HG03095 (cell line): ENCODE measurements around the gene RPS16.
"Not testable (repeated sequence)": the region's sequence is repeated elsewhere in the genome, so short reads cannot be mapped to it uniquely, and the experiment has no call there.

ENCODE experiments used
- ATAC-seq: cut with Tn5 transposase; IDR thresholded peaks from one replicate; pipeline ENCODE4 v1.9.1; 2021; ENCODE audit warnings: moderate library complexity; ENCODE audit not compliant: unreplicated experiment

Gene RPS16

DNA sequence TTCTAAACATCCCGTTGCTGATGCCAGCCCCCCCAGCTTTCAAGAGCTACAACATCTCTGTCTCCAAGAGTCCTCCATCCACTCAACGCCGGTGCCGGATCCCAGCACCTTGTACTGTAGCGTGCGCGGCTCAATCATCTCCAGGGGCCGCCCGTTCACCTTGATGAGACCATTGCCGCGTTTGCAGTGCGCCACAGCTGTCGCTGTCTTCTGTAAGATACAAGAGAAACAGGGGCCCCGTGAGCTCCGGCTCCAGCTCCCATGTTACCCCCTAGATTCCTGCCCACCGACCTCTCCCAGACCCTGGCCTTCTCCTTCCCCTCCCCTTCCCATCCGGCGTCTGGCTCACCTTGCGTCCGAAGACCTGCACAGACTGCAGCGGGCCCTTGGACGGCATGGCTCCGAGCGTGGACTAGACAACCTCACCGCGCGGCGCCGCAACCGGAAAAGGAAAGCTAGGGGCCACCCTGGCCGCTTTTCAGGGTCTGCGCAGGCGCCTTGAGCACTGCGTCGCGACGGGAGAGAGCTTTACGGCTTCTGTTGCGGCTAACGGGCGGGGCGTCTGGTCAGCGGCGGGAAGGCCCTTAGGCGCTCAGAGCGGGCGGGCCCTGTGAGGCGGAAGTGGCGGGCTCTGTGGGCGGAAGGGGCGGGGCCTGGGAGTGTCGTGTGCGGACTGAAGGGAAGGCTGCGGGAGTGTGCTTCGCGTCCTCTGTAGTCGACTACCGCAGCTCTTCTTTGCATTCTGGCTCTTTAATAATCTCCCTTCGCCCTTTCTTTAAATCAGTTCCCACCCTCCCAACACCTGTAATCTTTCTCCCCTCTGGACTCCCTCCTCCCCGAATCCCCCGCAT lies at the start of gene RPS16:
RPS16 (minus strand) TSS at position 451 of the 851 bp plus-strand sequence; CDS start at position 397, 54 bp downstream.
- peak; percentile 60 for ATAC-seq

- ATAC-seq, result no peak
These were observed 47.4 kb upstream of the RPS16 start for GRCh38 chr19:39483141-39483540.

- no peak for ATAC-seq
These were observed 45.9 kb upstream of the RPS16 start for GRCh38 chr19:39481676-39482075.

GRCh38 chr19:39481229-39481545 lies 45.4 kb upstream of the RPS16 start:
- no peak for ATAC-seq

- peak; percentile 76 for ATAC-seq
These were observed 44.8 kb upstream of the RPS16 start, which contains the start of gene TIMM50 for GRCh38 chr19:39480337-39481228. TSS of gene TIMM50 (plus strand) at chr19:39480838. CDS start at chr19:39480854, 16 bp downstream.

DNA sequence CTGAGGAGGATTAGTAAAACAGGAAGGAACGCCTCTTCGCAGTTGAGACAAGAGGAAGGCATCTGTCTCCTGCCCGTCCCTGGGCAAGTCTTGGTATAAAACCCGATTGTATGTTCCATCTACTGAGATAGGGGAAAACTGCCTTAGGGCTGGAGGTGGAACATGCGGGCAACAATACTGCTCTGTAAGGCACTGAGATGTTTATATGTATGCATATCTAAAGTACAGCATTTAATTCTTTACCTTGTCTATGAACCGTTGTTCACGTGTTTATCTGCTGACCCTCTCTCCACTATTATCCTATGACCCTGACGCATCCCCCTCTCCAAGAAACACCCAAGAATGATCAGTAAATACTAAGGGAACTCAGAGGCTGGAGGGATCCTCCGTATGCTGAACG lies 44.2 kb upstream of the RPS16 start:
- no peak for ATAC-seq

- ATAC-seq, result not testable (repeated sequence)
These were observed 43.6 kb upstream of the RPS16 start for GRCh38 chr19:39479319-39479801.

- ATAC-seq, result no peak
These were observed 40.0 kb upstream of the RPS16 start for GRCh38 chr19:39475748-39476147.

GRCh38 chr19:39474139-39474620 lies 38.4 kb upstream of the RPS16 start:
- no peak for ATAC-seq

- no peak for ATAC-seq
These were observed 37.8 kb upstream of the RPS16 start for GRCh38 chr19:39473443-39473960.

GRCh38 chr19:39472746-39473442 lies 37.1 kb upstream of the RPS16 start:
- no peak for ATAC-seq

- no peak for ATAC-seq
These were observed 36.2 kb upstream of the RPS16 start for GRCh38 chr19:39471756-39472536.

DNA sequence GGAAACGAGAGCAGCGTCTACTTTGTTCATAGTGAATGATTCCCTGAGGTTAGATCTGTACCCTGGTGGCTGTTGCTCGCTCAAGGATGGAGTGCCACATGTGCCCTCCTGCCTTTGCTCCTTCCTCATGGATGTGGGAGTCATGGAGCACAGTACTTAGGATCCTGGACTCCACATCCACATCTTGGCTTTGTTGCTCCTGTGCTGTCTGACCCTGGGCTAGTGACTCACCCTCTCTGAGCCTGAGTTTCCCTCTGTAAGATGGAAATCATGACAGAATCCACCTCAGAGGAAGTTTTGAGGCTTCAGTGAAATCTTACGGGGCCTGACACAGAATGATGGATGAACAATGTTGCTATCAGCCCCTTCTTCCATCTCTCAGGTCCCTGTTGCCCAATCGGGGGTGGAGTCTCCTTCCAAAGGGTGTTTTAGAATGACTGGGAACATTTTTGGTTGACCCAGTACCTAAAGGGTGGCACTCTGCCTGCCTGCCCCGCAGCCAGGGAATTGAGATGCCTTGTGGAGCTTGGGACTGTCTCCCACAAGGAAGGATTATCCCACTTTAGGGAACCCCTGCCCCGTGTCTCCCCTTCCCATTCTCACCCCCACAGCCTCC lies 35.1 kb upstream of the RPS16 start:
- ATAC-seq, result no peak

GRCh38 chr19:39469567-39469966 lies 33.8 kb upstream of the RPS16 start:
- ATAC-seq, result no peak

GRCh38 chr19:39469036-39469435 lies 33.3 kb upstream of the RPS16 start:
- no peak for ATAC-seq

GRCh38 chr19:39467941-39468340 lies 32.2 kb upstream of the RPS16 start:
- ATAC-seq, result no peak

- no peak for ATAC-seq
These were observed 30.4 kb upstream of the RPS16 start for GRCh38 chr19:39465956-39466747.

DNA sequence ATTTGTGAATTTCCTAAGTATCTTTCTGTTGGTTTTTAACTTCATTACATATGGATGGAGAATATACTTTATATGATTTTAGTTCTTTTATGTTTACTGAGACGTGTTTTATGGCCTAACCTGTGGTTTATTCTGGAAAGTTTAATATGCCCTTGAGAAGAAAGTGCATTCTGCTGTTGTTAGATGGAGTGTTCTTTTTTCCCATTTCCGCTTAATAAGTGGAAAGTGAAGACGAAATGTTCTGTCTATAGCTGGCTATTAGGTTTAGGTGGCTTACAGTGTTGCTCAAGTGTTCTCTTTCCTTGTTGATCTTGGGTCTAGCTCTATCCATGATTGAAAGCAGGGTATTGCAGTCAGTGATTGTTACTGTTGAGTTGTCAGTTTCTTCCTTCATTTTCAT lies 27.7 kb upstream of the RPS16 start:
- no peak for ATAC-seq

GRCh38 chr19:39451257-39451656 lies 15.5 kb upstream of the RPS16 start:
- not testable (repeated sequence) for ATAC-seq
